Stomach (tissue), 4 donors: ENCODE measurements around the gene AMACR.

Source experiments
- POLR2A ChIP-seq, 4 donors: fragments of 450-650 bp; IDR thresholded peaks; one replicate each; pipeline ENCODE4 v1.6.1; 2016; ENCODE audit warnings: antibody characterized with exemption in 4 of 4, control low read depth in 2 of 4, mild to moderate bottlenecking in 1 of 4, moderate library complexity in 1 of 4
- TF ChIP-seq, protein P1 (sequence below), 7 experiments: fragments of 450-650 bp in 4 of 7; fragments of 200-600 bp in 3 of 7; sonication (generic) in 3 of 7; IDR thresholded peaks; one replicate each; pipeline ENCODE4 v1.5.1; 2016 to 2019; ENCODE audit warnings: antibody characterized with exemption in 7 of 7, control low read depth in 2 of 7, mild to moderate bottlenecking in 1 of 7

DNA sequence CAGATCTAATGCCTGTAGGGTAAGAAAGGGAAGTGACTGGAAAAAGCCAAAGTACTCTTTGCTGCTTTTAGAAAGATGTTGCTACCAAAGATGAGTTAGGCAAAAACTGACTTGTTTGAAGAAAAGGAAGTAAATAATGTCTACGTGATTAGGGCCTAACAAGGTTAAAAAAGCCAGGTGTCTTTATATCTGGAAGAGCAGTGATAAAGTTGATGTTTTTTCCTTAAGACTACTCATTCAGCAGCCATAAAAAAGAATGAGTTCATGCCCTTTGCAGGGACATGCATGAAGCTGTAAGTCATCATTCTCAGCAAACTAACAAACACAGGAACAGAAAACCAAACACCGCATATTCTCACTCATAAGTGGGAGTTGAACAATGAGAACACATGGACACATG is 13.5 kb upstream of the AMACR start:
- no peak for TF ChIP-seq POLR2A (IDR thresholded peaks at IDR 0.05)
- TF ChIP-seq, protein P1, sequence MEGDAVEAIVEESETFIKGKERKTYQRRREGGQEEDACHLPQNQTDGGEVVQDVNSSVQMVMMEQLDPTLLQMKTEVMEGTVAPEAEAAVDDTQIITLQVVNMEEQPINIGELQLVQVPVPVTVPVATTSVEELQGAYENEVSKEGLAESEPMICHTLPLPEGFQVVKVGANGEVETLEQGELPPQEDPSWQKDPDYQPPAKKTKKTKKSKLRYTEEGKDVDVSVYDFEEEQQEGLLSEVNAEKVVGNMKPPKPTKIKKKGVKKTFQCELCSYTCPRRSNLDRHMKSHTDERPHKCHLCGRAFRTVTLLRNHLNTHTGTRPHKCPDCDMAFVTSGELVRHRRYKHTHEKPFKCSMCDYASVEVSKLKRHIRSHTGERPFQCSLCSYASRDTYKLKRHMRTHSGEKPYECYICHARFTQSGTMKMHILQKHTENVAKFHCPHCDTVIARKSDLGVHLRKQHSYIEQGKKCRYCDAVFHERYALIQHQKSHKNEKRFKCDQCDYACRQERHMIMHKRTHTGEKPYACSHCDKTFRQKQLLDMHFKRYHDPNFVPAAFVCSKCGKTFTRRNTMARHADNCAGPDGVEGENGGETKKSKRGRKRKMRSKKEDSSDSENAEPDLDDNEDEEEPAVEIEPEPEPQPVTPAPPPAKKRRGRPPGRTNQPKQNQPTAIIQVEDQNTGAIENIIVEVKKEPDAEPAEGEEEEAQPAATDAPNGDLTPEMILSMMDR (IDR thresholded peaks at IDR 0.05): no peak
